Endothelial cell (in vitro differentiated cells): Measurements from ENCODE around the gene AOX1. TPM values are rescaled to one million over a fixed set of nuclear protein-coding genes. Genes with fewer than 3 reads are reported as not detected.
"Not testable (repeated sequence)": the region's sequence is repeated elsewhere in the genome, so short reads cannot be mapped to it uniquely, and the experiment has no call there.

Experiments used
- DNase-seq: peaks from one replicate; pipeline ENCODE4 v3.0.0; 2021; ENCODE audit warnings: low spot score
- H3K27ac Mint-ChIP-seq: one replicate; pipeline ENCODE4 v1.8.0; 2021; ENCODE audit warnings: mixed read lengths, inconsistent platforms; ENCODE audit not compliant: unreplicated experiment
- H3K27me3 Mint-ChIP-seq: one replicate; pipeline ENCODE4 v1.8.0; 2021; ENCODE audit warnings: mild to moderate bottlenecking, moderate library complexity, mixed read lengths, inconsistent platforms; ENCODE audit not compliant: unreplicated experiment
- H3K36me3 Mint-ChIP-seq: one replicate; pipeline ENCODE4 v1.8.0; 2021; ENCODE audit warnings: mild to moderate bottlenecking, low read depth, mixed read lengths, inconsistent platforms; ENCODE audit not compliant: unreplicated experiment
- H3K4me1 Mint-ChIP-seq: one replicate; pipeline ENCODE4 v1.8.0; 2021; ENCODE audit warnings: mild to moderate bottlenecking, mixed read lengths, inconsistent platforms; ENCODE audit not compliant: unreplicated experiment
- H3K4me3 Mint-ChIP-seq: one replicate; pipeline ENCODE4 v1.8.0; 2021; ENCODE audit warnings: mild to moderate bottlenecking, mixed read lengths, inconsistent platforms; ENCODE audit not compliant: unreplicated experiment
- H3K9me3 Mint-ChIP-seq: one replicate; pipeline ENCODE4 v1.8.0; 2021; ENCODE audit warnings: mixed read lengths, inconsistent platforms; ENCODE audit not compliant: unreplicated experiment
- CTCF ChIP-seq: fragments of 200-600 bp; sonication (generic); IDR thresholded peaks from one replicate; pipeline ENCODE4 v1.5.0; 2021; ENCODE audit warnings: antibody characterized with exemption; ENCODE audit not compliant: unreplicated experiment
- total RNA-seq: library from RNA; stranded (reverse); fragmentation: NEBNext Ultra II Directional; extraction: Animal tissue kit (Norgen Biotek cat#: 25700); gene quantifications from one replicate; pipeline ENCODE4 v1.2.1, GENCODE V29; 2021; ENCODE audit not compliant: unreplicated experiment

AOX1 gene
- total RNA-seq, 1 donor from 2014 or later, result 0.80 TPM

DNA sequence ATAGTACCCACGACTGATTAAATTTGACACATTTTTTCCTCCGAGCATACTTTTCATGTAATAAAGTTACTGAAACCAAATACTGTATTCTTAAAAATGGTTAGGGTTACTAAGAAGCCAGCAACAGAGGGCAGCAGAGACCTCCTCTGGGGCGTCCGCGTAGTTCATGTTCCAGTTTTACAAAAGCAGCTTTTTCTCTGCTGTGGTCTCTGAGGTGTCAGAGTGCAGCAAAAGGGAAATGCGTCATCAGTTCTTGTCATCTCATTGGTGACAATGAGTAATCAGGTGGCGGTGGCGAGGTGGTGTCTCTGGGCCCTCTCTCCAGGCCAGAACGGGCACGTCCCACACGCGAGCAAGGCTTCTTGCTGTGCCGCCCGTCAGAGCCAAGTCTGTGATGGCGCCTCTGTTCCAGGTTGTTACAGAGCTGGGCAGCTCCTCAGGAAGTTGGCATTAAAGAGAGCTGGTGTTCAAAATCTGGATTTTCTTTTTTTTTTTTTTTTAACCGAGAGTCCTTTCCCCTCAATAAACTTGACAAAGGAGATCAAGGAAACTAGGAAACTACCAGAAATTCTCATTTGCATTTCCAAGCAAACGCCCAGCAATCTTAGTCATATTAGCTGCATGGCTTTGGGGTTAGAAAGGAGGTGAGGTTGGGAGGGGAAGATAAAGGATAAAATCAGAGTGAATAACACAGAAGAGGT, 127.3 kb downstream of the AOX1 start:
- TF ChIP-seq CTCF, result peak; percentile 57
- H3K4me3 Mint-ChIP-seq, result peak overlapping the region; percentile 39
- no peaks in the 10 kb centered on the region for H3K36me3 Mint-ChIP-seq

GRCh38 chr2:200713704-200714064, 127.9 kb downstream of the AOX1 start:
- peaks cover 2% of the 10 kb centered on the region for H3K4me1 Mint-ChIP-seq
- no peak overlapping the region for H3K4me3 Mint-ChIP-seq
- H3K9me3 Mint-ChIP-seq, result no peaks in the 10 kb centered on the region
- H3K27me3 Mint-ChIP-seq, result no peaks in the 10 kb centered on the region
- DNase-seq, result no peak
- no peaks in the 10 kb centered on the region for H3K36me3 Mint-ChIP-seq
- no peak for TF ChIP-seq CTCF
- H3K27ac Mint-ChIP-seq, result peak overlapping the region; percentile 75

More for the DNA sequence above, 127.3 kb downstream of the AOX1 start:
- no peaks in the 10 kb centered on the region for H3K9me3 Mint-ChIP-seq
- peak; percentile 64 for DNase-seq
- peaks cover 2% of the 10 kb centered on the region for H3K4me1 Mint-ChIP-seq
- H3K27ac Mint-ChIP-seq, result peak overlapping the region; percentile 75
- H3K27me3 Mint-ChIP-seq, result no peaks in the 10 kb centered on the region

GRCh38 chr2:200715014-200715413, 129.2 kb downstream of the AOX1 start:
- not testable (repeated sequence) for H3K4me3 Mint-ChIP-seq, H3K36me3 Mint-ChIP-seq, H3K27me3 Mint-ChIP-seq, H3K9me3 Mint-ChIP-seq, H3K27ac Mint-ChIP-seq, DNase-seq, H3K4me1 Mint-ChIP-seq

DNA sequence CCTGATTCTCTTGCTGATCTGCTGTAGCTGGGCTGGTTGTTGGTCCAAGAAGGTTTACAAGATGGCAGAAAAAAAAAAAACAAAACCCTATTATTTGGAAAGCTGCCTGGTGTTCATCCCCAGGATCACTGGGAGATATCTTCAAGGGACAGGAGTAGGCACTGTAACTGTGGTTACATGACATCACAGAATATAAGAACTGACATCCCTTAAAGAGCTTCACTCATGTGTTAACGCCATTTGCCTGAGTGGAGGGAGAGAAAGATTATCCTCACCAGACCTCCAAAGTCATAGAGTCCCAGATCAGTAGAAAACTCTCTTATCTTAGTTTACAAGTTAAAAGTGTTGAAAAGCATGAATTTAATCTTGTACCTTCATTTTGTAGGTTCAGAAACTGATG, 130.6 kb downstream of the AOX1 start:
- DNase-seq, result no peak
- Mint-ChIP-seq H3K27ac (no peak overlapping the region), H3K9me3 (no peaks in the 10 kb centered on the region), H3K4me1 (peaks cover 2% of the 10 kb centered on the region), H3K27me3 (no peaks in the 10 kb centered on the region), H3K4me3 (no peak overlapping the region), H3K36me3 (no peaks in the 10 kb centered on the region)
- TF ChIP-seq CTCF, result no peak

Other genes starting within 250 kb of the AOX1 start
- gene KCTD18, start 75.9 kb upstream of the AOX1 start, total RNA-seq, result 6.4 TPM
- 10.5 TPM for gene SGO2, start 59.8 kb upstream of the AOX1 start, total RNA-seq
- gene BZW1, start 225.9 kb downstream of the AOX1 start, total RNA-seq, result 302 TPM